HCT116 (cell line): ENCODE data around the gene CYP4F11. TPM values are rescaled to one million over a fixed set of nuclear protein-coding genes. Genes with fewer than 3 reads are reported as not detected.

Experiments used
- ATAC-seq: fragments of 200-7000 bp; cut with Tn5 transposase; 2 replicates; pipeline ENCODE4 v1.9.1; 2020; ENCODE audit warnings: mild to moderate bottlenecking, moderate library complexity
- BruUV-seq: library from RNA; stranded (reverse); fragments of 400-500 nt; replicated peaks from 2 replicates; lab custom pipeline; 2021; lab: Mats Ljungman, UMichigan
- CTCF ChIA-PET: fragments of 300-600 bp; sonication (Branson Sonifier 250); formaldehyde crosslinking; loops from one replicate; lab custom pipeline; 2021; ENCODE audit warnings: antibody characterized with exemption; lab: Charles Lee
- POLR2A ChIA-PET: fragments of 300-600, 350-600 bp; sonication (Branson Sonifier 250); formaldehyde crosslinking; loops from one replicate; lab custom pipeline; 2021; ENCODE audit warnings: antibody characterized with exemption; lab: Charles Lee
- RAD21 ChIA-PET, 2 experiments: fragments of 300-600 bp; sonication (Branson Sonifier 250); formaldehyde crosslinking; loops; one replicate each; lab custom pipeline; 2023; ENCODE audit warnings: low total read pairs in 2 of 2; ENCODE audit not compliant: uncharacterized antibody in 2 of 2, unreplicated experiment in 2 of 2, low non-redundant PET in 1 of 2; lab: Charles Lee
- DNase-seq: peaks from one replicate; pipeline ENCODE4 v3.0.0-alpha.2; 2010; ENCODE audit warnings: low read depth, low spot score
- H2AFZ ChIP-seq: fragments of 200-600 bp; shearing (Covaris generic), sonication (generic); 2 replicates; pipeline ENCODE4 v1.6.1; 2017; ENCODE audit warnings: low read depth, mixed run types, mixed read lengths, antibody characterized with exemption, low read length; ENCODE audit not compliant: poor library complexity, severe bottlenecking
- H3K27ac ChIP-seq: 2 replicates; pipeline ENCODE4 v1.5.1; 2012; ENCODE audit warnings: low read depth, low read length
- H3K27me3 ChIP-seq: fragments of 200-600 bp; sonication (generic); 2 replicates; pipeline ENCODE4 v1.6.1; 2016; ENCODE audit warnings: mixed run types, low read length, mixed read lengths; ENCODE audit not compliant: insufficient read depth
- H3K36me3 ChIP-seq, 2 experiments: fragments of 200-500 bp in 1 of 2; fragments of 200-600 bp in 1 of 2; sonication (Bioruptor generic) in 1 of 2; sonication (generic) in 1 of 2; 2 replicates each; pipeline versions ENCODE4 v1.5.1 to v1.6.1; 2014 to 2016; ENCODE audit warnings: low read length in 2 of 2, inconsistent platforms in 1 of 2, mixed read lengths in 1 of 2, mixed run types in 1 of 2; ENCODE audit not compliant: insufficient read depth in 2 of 2, control insufficient read depth in 1 of 2
- H3K4me1 ChIP-seq, 2 experiments: fragments of 200-600 bp in 1 of 2; sonication (generic) in 1 of 2; 2 replicates each; pipeline versions ENCODE4 v1.5.1 to v1.6.1; 2012 to 2017; ENCODE audit warnings: low read length in 2 of 2, inconsistent platforms in 1 of 2, mild to moderate bottlenecking in 1 of 2, mixed read lengths in 1 of 2, mixed run types in 1 of 2, moderate library complexity in 1 of 2; ENCODE audit not compliant: insufficient read depth in 2 of 2, control insufficient read depth in 1 of 2
- H3K4me2 ChIP-seq: fragments of 200-600 bp; sonication (generic); 2 replicates; pipeline ENCODE4 v1.6.1; 2017; ENCODE audit warnings: mixed run types, low read length, mixed read lengths
- H3K4me3 ChIP-seq, 2 experiments: fragments of 200-600 bp in 1 of 2; sonication (generic) in 1 of 2; replicated peaks in 1 of 2; 2 replicates each; pipeline ENCODE4 v1.5.1; 2011 to 2016; ENCODE audit warnings: low read length in 2 of 2, control low read depth in 1 of 2, low read depth in 1 of 2, mild to moderate bottlenecking in 1 of 2, mixed read lengths in 1 of 2, mixed run types in 1 of 2
- H3K79me2 ChIP-seq: fragments of 200-600 bp; sonication (generic); 2 replicates; pipeline ENCODE4 v1.6.1; 2017; ENCODE audit warnings: mild to moderate bottlenecking, mixed run types, low read length, moderate library complexity, mixed read lengths; ENCODE audit not compliant: insufficient read depth
- H3K9ac ChIP-seq: fragments of 200-600 bp; sonication (generic); 2 replicates; pipeline ENCODE4 v1.6.1; 2016; ENCODE audit warnings: low read length, mixed read lengths
- H3K9me2 ChIP-seq: fragments of 200-600 bp; sonication (generic), shearing (Covaris generic); 2 replicates; pipeline ENCODE4 v1.6.1; 2017; ENCODE audit warnings: mixed run types, mild to moderate bottlenecking, moderate library complexity; ENCODE audit not compliant: insufficient read depth
- H3K9me3 ChIP-seq, 2 experiments: fragments of 200-500 bp in 1 of 2; fragments of 200-600 bp in 1 of 2; sonication (Bioruptor generic) in 1 of 2; sonication (generic) in 1 of 2; 2 replicates each; pipeline ENCODE4 v1.6.1; 2014 to 2017; ENCODE audit warnings: low read length in 2 of 2, mixed read lengths in 2 of 2, inconsistent platforms in 1 of 2, low read depth in 1 of 2, mild to moderate bottlenecking in 1 of 2, mixed run types in 1 of 2, moderate library complexity in 1 of 2; ENCODE audit not compliant: control insufficient read depth in 1 of 2, insufficient read depth in 1 of 2
- H4K20me1 ChIP-seq: fragments of 200-600 bp; sonication (generic), shearing (Covaris generic); 2 replicates; pipeline ENCODE4 v1.6.1; 2017; ENCODE audit warnings: mixed run types, mild to moderate bottlenecking, moderate library complexity; ENCODE audit not compliant: insufficient read depth
- CBX3 ChIP-seq: IDR thresholded peaks from 2 replicates; pipeline ENCODE4 v1.6.1; 2012; ENCODE audit warnings: low read depth
- CEBPB ChIP-seq: IDR thresholded peaks from 2 replicates; pipeline ENCODE4 v1.6.1; 2012; ENCODE audit warnings: low read depth
- CTCF ChIP-seq, 3 experiments: fragments of 200-600 bp in 1 of 3; sonication (generic) in 1 of 3; IDR thresholded peaks in 2 of 3; conservative IDR thresholded peaks in 1 of 3; 2 replicates each; pipeline ENCODE4 v1.5.1; 2012 to 2017; ENCODE audit warnings: low read depth in 2 of 3, low read length in 2 of 3, antibody characterized with exemption in 1 of 3, borderline replicate concordance in 1 of 3, control low read depth in 1 of 3, mild to moderate bottlenecking in 1 of 3, mixed read lengths in 1 of 3, mixed run types in 1 of 3, moderate library complexity in 1 of 3; ENCODE audit not compliant: insufficient read depth in 1 of 3
- EGR1 ChIP-seq: IDR thresholded peaks from 2 replicates; pipeline ENCODE4 v1.6.1; 2012; ENCODE audit warnings: low read depth
- EZH2 ChIP-seq: fragments of 200-600 bp; sonication (generic); IDR thresholded peaks from 2 replicates; pipeline ENCODE4 v1.6.1; 2017; ENCODE audit warnings: antibody characterized with exemption, mixed run types
- EZH2phosphoT487 ChIP-seq: fragments of 200-600 bp; IDR thresholded peaks from 2 replicates; pipeline ENCODE4 v1.6.1; 2018; ENCODE audit warnings: antibody characterized with exemption, borderline replicate concordance
- POLR2A ChIP-seq: IDR thresholded peaks from 2 replicates; pipeline ENCODE4 v1.7.0; 2011; ENCODE audit warnings: borderline replicate concordance; ENCODE audit not compliant: insufficient read depth, insufficient read length; ENCODE audit errors: extremely low read depth
- RAD21 ChIP-seq: IDR thresholded peaks from 2 replicates; pipeline ENCODE4 v1.6.1; 2012; ENCODE audit warnings: low read depth, mild to moderate bottlenecking
- SRF ChIP-seq: IDR thresholded peaks from 2 replicates; pipeline ENCODE4 v1.6.1; 2012; ENCODE audit warnings: low read depth
- TCF7L2 ChIP-seq: IDR thresholded peaks from 2 replicates; pipeline ENCODE4 v1.7.0; 2011; ENCODE audit warnings: borderline replicate concordance, inconsistent platforms; ENCODE audit not compliant: insufficient read depth, insufficient read length; ENCODE audit errors: extremely low read depth
- ZFX ChIP-seq: fragments of 450-650 bp; IDR thresholded peaks from 2 replicates; pipeline ENCODE4 v1.6.1; 2017
- intact Hi-C: fragments of 100-400 bp; cut with micrococcal nuclease; formaldehyde crosslinking; loops from 2 replicates; pipeline ENCODE4 v1.10.0; 2022
- total RNA-seq: library from RNA; stranded (reverse); gene quantifications from one replicate; pipeline ENCODE4 v1.2.1, GENCODE V29; 2021; ENCODE audit not compliant: unreplicated experiment

The CYP4F11 gene
- total RNA-seq, 1 experiment from 2014 or later: 17.9 TPM

DNA sequence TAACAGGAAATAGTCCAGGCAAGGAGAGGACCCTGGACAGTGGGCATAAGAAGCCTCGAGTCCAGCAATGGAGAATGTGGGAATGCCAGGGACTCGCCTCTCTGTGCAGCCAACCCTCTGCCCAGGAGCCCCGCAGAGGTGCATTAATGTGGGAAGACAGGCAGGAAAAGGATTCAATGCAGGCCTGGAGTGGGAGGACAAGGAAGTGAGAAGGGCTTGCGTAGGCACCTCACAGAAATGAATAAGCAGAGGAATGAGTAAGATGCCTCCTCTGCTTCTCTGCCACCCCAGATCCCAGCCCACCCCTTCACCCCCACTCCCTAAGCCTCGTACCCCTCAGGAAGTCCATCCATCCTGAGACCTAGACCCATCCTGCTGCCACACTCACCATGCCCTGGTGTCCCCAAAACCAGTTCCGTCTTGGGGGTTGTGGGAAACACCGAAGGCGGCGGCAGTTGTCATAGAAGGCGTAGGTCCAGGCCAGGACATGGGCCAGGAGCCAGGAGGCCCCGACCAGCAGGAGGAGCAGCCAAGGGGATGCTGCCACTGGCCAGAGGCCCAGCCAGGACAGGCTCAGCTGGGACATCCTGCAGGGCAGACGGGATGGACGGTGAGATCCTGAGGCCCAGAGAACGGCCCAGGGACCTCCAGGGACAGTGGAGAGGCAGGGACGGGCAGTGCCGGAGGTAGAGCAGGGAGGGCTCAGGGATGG, 37.1 kb downstream of the CYP4F11 start:
- no peak overlapping the region for H3K9ac ChIP-seq
- no peak overlapping the region for H3K4me3 ChIP-seq
- no peak for TF ChIP-seq RAD21
- no peak for TF ChIP-seq POLR2A
- TF ChIP-seq ZFX: no peak
- no peak for TF ChIP-seq CEBPB
- no peak for TF ChIP-seq EZH2phosphoT487
- TF ChIP-seq CTCF (IDR thresholded peaks at IDR 0.05 in 2 of 3, conservative IDR thresholded peaks at IDR 0.05 in 1 of 3; ENCODE audit: borderline replicate concordance in 1 of 3, insufficient read depth in 1 of 3, low read depth in 2 of 3, low read length in 2 of 3): no peak
- TF ChIP-seq SRF: no peak
- no peak for TF ChIP-seq CBX3
- no peak for TF ChIP-seq TCF7L2
- TF ChIP-seq EGR1: no peak
- TF ChIP-seq EZH2: no peak
- H3K27me3 ChIP-seq: no peaks in the 10 kb centered on the region
- H3K9me2 ChIP-seq: no peaks in the 10 kb centered on the region
- H4K20me1 ChIP-seq: no peaks in the 10 kb centered on the region
- no peak overlapping the region for H3K4me2 ChIP-seq
- no peaks in the 10 kb centered on the region for H3K9me3 ChIP-seq
- H3K27ac ChIP-seq: no peak overlapping the region
- POLR2A ChIA-PET: no interaction called here
- 0 out of 4 replicates have a peak, but pooled peaks cover 0 to 4% of the 10 kb centered on the region in 2 experiments for H3K4me1 ChIP-seq
- no peak overlapping the region for H2AFZ ChIP-seq
- BruUV-seq: no TSS peak
- no peaks in the 10 kb centered on the region for H3K36me3 ChIP-seq
- CTCF ChIA-PET: no interaction called here
- DNase-seq (no peak), ATAC-seq (no peak)
- intact Hi-C loops: no loop called here
- RAD21 ChIA-PET: no interaction called here
- no peaks in the 10 kb centered on the region for H3K79me2 ChIP-seq
